HG03457 (cell line): ENCODE results near the gene BCL11B.

Source experiments
- ATAC-seq: cut with Tn5 transposase; IDR thresholded peaks from one replicate; pipeline ENCODE4 v1.9.1; 2021; ENCODE audit warnings: moderate number of reproducible peaks; ENCODE audit not compliant: unreplicated experiment

The BCL11B gene

DNA sequence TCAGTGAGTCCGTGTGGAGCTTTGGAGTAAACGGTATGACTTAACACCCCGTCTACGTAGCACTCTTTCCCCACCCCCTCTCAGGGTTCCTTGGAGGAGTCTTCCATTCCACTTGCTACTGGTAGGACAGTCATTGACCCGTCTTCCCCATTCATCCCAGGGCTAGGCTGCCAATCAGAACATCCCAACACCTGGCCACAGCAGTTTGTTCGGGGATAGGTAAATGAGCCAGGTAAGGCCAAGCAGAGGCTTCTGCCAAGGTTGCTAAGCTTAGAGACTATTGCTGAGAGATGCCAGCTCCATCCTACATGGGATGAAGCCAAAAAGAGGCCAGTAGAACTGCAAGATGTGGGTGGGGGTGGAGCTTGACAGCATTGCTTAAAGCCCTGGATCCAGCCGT, 130.8 kb downstream of the BCL11B start:
- no peak for ATAC-seq

DNA sequence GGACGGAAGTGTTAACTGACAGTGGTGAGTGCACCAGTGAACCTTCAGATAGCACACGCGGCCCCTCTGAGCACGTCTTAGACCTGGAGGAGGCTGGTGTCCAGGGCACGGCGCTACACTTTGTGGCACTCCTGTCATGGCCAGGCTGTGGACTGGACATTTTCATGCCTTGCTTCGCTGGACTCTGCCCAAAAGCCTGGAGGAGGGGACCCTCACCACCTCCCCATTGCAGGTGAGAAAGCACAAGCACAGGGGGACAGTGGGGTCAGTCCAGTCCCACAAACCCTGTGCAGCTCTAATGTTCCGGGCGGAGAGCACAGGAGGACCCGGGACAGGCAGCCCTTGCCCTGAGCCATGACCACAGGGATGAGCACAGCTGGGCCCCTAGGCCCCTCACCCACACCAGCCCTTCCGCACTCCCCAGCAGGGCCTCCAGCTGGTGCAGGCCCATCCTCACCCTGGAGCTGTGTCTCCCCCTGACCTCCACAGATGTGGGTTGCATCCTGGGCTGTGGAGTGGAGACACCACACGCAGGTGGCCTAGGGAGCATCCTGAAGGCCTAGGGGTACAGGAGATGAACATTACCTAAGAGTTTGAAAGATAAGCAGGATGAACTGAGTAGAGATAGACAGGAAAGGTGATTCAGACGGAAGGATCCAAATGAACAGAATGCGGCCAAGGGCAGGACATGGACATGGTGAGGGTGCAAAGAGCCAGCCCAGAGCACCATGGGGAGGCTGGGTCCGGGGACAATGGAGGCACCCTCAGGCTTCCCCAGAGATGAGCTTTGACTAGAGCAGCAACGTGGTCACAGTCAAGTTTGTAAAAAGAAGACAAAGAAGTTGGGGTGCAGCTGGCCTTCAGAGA, 132.8 kb downstream of the BCL11B start:
- no peak for ATAC-seq

DNA sequence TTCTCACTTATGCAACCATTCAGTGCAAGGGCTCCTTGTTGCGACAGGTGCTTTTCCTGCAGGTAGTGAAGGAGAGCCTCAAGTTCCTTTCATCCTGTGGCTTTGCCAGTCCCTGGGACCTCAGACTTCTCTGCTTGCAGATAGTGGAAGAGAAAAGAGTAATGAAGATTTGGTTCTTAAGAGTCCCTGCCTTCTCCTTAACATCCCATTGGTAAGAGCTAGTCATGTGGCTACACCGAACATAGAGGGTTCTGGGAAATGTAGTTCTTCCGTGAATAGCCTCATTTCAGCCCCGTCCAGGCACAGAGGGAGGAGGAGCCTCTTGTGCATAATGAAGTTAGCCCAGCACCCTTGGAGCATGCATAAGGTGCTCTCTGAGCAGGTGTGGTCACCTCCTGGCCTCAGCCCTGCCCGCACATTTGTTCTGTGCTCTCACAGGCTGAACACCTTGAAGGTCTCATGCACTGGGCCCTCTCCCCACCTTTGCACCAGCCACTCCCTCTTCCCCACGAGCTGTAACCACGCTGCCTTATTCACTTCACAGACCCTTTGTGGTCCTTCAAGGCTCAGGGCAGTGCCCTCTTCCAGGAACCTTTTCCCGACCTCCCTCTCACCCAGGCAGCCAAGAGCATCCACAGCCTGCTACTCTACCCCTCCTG, 134.0 kb downstream of the BCL11B start:
- ATAC-seq = no peak

DNA sequence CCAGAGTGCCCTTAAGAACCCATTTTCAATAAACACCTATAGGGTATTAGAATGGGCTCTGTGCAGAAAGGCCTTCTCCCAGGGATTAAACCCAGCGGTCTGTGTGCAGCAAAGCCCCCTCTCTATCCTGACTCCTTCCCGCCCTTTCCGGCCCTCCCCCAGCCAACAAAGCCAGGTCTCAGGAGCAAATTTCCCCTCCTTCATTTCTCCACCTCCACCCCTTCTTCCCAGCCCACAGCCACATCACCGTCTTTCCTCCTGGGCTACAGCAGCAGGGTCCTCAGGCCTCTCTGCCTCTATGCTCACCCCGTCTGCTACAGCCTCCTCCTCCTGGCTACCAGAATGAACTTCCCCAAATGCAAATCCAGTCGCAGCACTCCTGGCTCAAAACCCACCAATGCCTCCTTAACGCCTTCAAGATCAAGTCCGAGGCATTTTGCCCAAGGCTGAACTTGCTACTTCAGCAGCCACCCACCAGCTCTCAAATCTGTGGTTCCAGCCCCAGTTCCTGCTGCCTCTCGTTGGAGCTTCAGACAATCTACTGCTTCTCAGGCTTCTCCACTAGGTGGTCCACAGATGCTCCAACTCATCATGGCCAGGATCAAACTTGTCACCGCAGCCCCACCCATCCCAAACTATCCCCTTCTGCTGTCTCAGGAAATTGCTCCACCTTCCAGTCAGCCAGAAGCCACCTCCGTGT, 134.8 kb downstream of the BCL11B start:
- no peak for ATAC-seq

DNA sequence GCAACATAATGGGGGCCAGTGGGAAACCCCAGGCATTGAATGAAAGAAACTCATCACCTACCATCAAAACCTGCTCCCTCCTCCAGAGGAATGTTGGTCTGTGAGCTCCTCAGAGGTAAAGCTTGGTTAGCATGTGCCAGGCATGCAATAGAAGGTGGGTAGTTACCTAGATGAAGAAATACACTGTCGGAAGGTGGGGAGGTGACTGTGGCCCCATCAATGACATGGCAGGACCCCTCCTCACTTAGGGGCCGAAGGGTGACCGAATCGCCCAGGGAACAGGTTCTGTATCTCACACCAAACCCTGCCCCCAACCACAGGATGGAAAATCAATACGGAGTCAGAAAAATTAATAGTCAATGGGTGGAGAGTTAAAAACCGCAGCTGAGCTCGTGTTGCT, 135.6 kb downstream of the BCL11B start:
- no peak for ATAC-seq

DNA sequence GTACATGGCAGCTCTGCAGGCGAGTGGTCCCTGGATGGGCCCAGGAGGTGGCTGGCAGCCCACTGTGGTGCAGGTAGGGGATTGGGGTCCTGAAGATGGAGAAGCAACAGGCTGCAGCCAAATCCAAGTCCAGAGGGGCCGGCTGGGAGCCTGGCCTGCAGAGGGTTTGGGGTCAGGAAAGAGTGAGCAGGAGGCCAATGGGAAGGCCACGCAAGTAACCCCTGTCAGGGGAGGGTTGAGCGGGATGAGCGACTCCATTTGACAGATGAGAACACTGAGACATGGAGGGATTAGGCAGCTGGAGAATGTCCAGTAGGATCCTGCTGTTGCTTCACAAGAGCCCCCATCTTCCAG, 136.0 kb downstream of the BCL11B start:
- ATAC-seq = no peak

DNA sequence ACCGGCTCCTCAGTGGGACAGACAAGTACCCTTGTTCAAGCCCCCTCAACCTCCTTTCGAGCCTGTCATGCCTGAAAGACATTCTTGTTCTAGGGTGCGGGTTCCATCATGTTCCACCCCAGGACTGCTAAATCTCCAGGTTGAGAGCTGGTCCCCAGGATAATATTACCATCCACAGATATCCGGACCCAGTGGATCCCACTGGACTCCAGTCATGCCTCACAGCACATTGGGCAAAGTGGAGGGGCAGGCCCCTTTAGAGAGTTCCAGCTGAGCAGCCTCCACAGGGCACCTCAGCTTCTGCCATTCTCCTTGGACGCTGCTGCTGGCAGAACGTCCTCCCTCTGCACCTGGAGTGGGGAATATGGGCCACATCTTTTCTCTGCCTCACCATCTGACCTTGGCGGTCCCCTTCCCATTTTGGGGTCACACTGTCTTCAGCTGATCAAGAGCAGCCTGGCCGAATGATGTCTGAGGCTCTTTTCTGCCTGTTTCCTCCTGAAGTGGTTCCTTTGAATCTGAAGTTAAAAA, 137.4 kb downstream of the BCL11B start:
- ATAC-seq = no peak

DNA sequence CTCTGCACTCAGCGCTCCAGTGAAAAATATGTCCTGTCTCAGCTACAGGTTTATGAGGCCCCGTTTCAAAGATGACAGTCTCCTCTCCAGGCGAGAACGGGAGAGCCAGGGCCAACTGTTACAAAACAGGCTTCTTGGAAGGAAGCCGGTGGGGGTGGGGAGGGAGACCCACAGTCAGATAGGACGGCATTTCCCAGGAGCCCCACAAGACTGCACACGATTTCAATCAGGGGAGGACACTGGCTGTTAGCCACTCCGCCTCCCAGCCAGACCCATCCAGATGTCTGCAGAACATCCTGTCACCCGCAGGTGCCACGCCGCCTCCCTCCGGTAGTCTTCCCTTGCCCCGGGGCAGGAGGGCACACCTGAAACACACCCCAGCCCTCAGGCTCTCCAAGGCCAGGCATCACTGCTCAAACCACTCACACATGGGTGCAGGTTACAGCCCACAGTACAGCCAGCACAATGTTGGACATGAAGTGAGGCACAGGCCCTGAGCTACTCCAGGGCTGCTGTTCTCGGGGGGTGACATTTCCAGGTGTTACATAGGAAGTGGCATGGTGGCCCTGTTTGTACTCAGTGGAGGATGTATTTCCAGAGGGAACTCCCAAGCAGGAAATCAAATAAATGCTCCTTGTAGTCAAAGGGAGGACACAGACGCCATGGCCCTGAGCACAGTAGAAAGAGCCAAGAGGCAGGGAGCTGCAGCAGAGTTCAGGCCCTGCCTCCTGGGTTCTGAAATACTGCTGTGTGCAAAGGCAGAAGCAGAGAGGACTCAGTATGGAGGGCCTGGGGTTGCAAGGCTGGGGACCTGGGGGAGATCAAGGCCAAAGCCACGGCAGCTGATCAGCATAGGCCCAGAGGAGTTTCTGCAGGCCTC, 138.1 kb downstream of the BCL11B start:
- ATAC-seq = no peak

DNA sequence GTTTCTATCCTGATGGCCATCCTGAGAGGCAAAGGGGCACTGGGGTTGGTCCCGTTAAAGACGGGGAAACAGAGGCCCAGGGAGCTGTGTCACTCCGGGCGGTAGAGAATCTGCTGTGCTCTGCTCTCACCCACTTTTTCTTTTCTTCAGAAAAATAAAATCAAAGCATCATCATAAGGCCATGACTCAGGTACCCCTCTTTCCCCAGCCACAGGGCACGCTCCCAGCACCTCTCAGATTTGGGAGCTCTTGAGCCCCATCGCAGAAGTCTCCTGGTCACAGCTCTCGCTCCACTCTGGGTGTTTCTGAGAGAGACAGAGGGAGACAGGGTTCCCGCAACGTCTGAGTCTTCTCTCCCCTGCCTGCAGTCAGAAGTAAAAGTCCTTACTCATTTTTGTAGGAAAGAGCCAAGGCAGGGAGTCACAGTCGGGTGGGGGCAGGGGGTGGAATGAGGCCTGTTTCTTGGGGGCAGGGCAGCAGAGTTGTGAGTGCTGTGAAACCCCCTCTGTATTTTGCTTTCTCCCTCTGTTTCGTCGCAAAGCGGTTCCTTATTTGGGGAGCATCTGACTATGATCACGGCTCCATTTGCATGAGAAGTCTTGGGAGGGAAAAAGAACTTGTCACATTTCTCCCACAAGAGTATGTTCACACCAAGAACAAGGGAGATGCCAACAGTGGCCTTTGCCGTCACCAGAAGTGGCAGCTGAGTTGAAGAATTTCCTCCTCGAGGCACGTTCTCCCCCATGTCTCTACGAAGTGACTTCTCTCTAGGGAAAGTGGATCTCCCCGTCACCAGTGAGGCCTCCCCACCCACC, 139.0 kb downstream of the BCL11B start:
- ATAC-seq = no peak

DNA sequence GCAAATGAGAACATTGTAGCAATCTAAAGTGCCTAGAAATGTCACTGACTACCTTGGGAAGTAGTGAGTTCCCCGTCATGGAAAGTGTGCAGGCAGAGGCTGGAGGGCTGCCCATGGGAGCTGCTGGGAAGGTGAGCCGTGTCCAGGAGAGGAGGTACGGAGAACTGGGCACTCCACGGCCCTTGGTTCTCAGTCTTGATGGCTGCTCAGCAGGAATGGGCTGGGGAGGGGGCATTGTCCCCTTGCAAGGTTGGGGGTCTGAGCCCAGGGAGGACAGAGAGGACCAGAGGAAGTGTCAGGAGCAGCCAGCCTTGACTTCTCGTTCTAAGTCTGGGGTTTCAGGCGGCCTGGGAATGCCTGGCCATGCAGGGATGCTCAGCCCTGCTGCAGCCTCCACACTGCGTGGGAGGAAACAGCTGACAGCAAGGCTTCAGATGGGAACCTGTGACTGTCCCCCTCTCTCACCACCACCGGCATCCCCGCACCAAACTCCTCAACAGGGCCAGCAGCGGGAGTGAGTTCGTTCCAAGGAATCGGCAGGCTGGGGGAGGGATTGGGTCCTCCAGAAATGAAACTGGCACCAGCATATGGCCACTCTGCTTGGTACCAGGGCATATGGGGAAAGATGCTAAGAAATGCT, 140.2 kb downstream of the BCL11B start:
- ATAC-seq = no peak

DNA sequence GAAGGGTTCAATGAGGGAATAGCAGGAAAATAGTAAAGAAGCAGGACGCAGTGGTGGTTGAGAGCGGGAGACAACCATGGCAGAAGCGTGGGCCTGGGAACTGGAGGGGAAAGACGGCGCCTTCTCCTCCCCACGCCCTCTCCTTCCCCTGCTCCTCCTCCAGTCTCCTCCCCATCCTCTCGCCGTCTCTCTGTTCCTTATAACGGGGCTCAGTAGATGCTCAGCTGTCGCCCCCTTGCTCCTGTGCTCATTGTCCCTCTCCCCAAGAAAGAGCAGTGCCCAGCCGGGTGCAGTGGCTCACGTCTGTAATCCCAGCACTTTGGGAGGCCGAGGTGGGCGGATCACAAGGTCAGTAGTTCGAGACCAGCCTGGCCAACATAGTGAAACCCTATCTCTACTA, 142.0 kb downstream of the BCL11B start:
- no peak for ATAC-seq

DNA sequence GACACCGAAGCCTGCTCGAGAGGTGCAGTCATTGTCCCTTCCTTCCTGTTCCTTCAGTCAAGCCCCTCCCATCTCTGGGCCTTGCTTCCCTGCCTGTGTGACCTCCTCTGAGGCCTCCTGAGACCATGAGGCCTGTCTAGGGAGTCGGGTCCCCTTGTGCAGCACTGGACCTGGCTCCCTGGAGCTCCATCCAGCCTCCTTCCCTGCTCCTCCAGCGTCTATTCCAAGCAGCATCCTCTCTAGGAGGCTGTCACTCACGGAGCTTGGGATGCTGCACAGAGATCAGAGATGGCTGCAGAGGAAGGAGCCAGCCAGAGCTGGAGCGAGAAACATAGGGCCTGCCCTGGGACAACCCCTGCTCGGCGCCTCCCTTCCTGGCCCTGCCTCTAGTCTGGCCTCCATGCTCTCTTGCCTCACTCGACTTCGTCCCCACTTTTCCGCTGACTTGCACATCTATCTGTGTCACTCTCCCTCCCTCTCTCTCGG, 142.7 kb downstream of the BCL11B start:
- no peak for ATAC-seq

DNA sequence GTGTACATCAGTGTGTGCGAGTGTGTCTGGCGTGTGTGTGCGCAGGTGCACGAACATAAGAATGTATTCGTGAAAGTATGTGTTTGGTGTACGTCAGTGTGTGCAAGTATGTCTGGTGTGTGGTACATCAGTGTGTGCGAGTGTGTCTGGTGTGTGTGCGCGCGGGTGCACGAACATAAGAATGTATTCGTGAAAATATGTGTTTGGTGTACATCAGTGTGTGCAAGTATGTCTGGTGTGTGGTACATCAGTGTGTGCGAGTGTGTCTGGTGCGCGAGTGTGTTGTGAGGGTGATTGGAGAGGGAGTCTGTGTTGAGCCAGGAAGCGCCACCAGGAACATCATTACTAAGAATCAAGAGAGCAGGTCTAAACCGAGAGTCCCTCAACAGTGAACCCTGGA, 143.8 kb downstream of the BCL11B start:
- no peak for ATAC-seq

DNA sequence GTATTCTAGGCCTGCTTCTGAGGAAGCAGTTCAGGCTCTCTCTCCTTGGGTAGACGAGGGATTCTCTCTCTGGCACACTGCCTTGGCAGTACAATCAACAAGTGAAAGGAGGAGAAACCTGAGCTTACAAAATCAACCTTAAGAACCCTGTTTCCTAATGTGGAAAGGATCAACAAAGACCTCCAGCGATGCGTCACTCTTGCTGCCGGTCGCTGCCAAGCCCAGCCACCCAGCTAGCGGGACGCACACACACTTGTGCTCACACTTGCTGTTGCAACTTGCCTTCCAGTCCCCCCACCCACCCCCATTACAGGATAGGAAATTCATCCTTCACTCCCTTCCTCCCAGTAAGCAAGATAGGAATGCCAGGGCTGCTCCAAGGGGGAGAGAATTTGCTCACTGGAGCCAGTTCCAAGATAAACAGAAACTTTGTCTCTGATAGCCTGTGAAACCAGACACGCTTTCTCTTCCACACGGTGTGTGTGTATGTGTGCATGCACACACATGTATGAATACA, 144.3 kb downstream of the BCL11B start:
- no peak for ATAC-seq

DNA sequence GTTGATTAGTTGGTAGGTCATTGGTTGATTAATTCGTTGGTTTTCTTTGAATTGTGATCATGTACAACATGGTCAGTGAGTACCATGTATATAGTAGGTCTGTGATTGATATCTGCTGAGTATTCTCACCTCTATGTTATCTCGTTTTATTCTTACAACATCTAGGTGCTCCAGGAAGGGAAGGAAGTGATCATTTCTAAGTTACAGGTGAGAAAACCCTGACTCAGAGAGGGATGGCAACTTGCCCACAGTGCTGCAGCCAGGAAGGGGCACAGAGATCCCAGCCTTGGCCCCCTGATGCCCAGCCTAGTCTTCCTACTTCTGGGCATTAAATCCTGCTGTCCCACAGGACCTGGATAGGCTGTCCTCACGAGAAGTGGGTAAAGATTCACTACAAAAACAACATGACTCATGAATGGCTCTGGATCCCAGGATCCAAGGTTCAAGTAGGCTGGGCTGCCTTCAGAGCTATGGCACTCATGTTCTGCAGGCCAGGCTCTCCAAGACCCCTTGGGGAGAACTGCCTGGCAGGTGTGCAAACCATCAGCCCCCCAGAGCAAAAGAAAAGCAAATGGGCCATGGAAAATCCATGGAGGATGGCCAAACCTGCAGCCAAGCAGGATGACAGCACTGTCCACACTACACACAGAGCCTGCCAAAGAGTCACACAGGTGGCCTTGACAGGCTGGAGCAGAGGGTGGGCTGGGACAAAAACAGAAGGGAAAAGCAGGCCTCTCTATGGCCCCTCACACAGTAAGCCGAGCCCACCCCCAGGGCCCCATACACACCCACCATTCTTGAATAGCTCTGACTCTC, 146.2 kb downstream of the BCL11B start:
- no peak for ATAC-seq

DNA sequence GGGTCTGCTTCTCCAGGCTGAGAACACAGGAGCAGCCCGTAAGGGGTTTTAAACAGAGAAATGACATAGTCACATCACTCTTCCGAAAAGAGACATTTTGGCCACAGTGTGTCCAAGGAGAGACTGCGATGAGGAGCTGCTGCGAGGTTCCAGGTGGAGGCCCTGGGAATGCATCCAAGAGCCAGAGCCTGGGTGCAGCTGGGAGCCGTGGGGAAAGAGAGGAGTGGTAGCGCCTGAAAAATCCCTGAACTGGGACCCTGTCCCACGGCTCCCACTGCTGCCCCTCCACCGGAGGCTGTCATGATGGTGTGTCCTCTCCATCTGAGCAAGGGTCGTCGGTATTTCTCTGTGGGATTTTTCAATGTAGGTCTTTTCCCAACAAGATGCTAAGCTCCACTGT, 146.9 kb downstream of the BCL11B start:
- no peak for ATAC-seq

DNA sequence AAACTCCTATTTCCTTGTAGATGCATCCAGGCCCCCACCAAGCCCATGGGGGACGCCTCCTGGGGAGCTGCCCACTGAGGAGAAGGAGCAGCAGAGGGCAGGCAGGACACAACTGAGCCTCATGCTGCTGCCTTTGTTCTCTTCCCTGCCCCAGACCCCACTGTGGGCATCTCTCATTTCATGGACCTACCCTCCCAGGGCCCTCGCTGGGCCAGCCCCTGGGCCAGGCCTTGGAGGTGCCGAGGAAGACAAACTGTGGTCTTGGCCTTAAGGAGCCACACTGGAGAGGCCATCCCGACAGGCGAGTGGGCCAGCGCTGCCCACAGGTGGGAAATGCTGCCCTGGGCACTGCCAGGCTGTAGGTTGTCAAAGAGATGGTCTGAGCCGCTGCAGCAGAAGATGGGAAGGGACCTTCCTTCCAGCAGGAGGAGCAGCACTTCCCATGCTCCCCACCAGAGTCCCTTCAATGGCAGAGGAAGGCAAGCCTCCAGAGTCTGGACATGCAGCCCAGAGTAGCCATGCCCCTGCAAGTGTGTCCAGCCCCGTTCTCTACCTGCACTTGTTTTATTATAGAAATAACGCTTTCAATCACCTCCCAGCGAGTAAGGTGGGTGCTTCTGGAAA, 147.4 kb downstream of the BCL11B start:
- no peak for ATAC-seq
